PC-9 (cell line): ENCODE measurements around the gene ARGLU1.

Experiments used
- CTCF ChIP-seq: fragments of 200-600 bp; sonication (generic); conservative IDR thresholded peaks from 2 replicates; pipeline ENCODE4 v1.6.1; 2017; ENCODE audit warnings: mixed run types, antibody characterized with exemption, mild to moderate bottlenecking, moderate library complexity
- EZH2 ChIP-seq: fragments of 200-600 bp; sonication (generic); IDR thresholded peaks from 2 replicates; pipeline ENCODE4 v1.8.0; 2017; ENCODE audit warnings: antibody characterized with exemption, low read depth

GRCh38 chr13:106596275-106596937 is 28.5 kb upstream of the ARGLU1 start:
- TF ChIP-seq EZH2 (no peak), CTCF (no peak)
